Measurements from ENCODE around the gene ARL13A. TPM values are rescaled to one million over a fixed set of nuclear protein-coding genes. Genes with fewer than 3 reads are reported as not detected.

Gene ARL13A
- not detected for polyA plus RNA-seq (2012; ENCODE audit: insufficient read length, low read depth)

- no peak for TF ChIP-seq REST (IDR thresholded peaks at IDR 0.05; ENCODE audit: insufficient read depth in 1 of 2, low read depth in 2 of 2, low read length in 2 of 2)
- TF ChIP-seq POLR2AphosphoS5 (IDR thresholded peaks at IDR 0.05; ENCODE audit: low read depth, low read length): no peak
- TF ChIP-seq TAF1 (IDR thresholded peaks at IDR 0.05; ENCODE audit: borderline replicate concordance, insufficient read depth, low read length): no peak
- no peak for TF ChIP-seq FOXP2 (optimal IDR thresholded peaks at IDR 0.05; ENCODE audit: borderline replicate concordance, extremely low read depth, extremely low read length, insufficient read depth)
- TF ChIP-seq SIN3A (IDR thresholded peaks at IDR 0.05; ENCODE audit: borderline replicate concordance, insufficient read depth, low read length): no peak
Measured at GRCh38 chrX:100969408-100969807, at the start of gene ARL13A. TSS of gene ARL13A (plus strand) at chrX:100969708. CDS start at chrX:100973690, 3,982 bp downstream.

- TF ChIP-seq TAF1 (IDR thresholded peaks at IDR 0.05; ENCODE audit: borderline replicate concordance, insufficient read depth, low read length): no peak
- no peak for TF ChIP-seq FOXP2 (optimal IDR thresholded peaks at IDR 0.05; ENCODE audit: borderline replicate concordance, extremely low read depth, extremely low read length, insufficient read depth)
- TF ChIP-seq SIN3A (IDR thresholded peaks at IDR 0.05; ENCODE audit: borderline replicate concordance, insufficient read depth, low read length): no peak
- no peak for TF ChIP-seq POLR2AphosphoS5 (IDR thresholded peaks at IDR 0.05; ENCODE audit: low read depth, low read length)
- no peak for TF ChIP-seq REST (IDR thresholded peaks at IDR 0.05; ENCODE audit: insufficient read depth in 1 of 2, low read depth in 2 of 2, low read length in 2 of 2)
Measured at GRCh38 chrX:100924375-100924774, 45.1 kb upstream of the ARL13A start.

- TF ChIP-seq TAF1 (IDR thresholded peaks at IDR 0.05; ENCODE audit: borderline replicate concordance, insufficient read depth, low read length): no peak
- TF ChIP-seq POLR2AphosphoS5 (IDR thresholded peaks at IDR 0.05; ENCODE audit: low read depth, low read length): no peak
- TF ChIP-seq FOXP2 (optimal IDR thresholded peaks at IDR 0.05; ENCODE audit: borderline replicate concordance, extremely low read depth, extremely low read length, insufficient read depth): no peak
- no peak for TF ChIP-seq REST (IDR thresholded peaks at IDR 0.05; ENCODE audit: insufficient read depth in 1 of 2, low read depth in 2 of 2, low read length in 2 of 2)
- TF ChIP-seq SIN3A (IDR thresholded peaks at IDR 0.05; ENCODE audit: borderline replicate concordance, insufficient read depth, low read length): no peak
Measured at GRCh38 chrX:100926453-100926852, 43.1 kb upstream of the ARL13A start.

- TF ChIP-seq REST (IDR thresholded peaks at IDR 0.05; ENCODE audit: insufficient read depth in 1 of 2, low read depth in 2 of 2, low read length in 2 of 2) (no peak), POLR2AphosphoS5 (IDR thresholded peaks at IDR 0.05; ENCODE audit: low read depth, low read length) (no peak), SIN3A (IDR thresholded peaks at IDR 0.05; ENCODE audit: borderline replicate concordance, insufficient read depth, low read length) (no peak), TAF1 (IDR thresholded peaks at IDR 0.05; ENCODE audit: borderline replicate concordance, insufficient read depth, low read length) (no peak), FOXP2 (optimal IDR thresholded peaks at IDR 0.05; ENCODE audit: borderline replicate concordance, extremely low read depth, extremely low read length, insufficient read depth) (no peak)
Measured at GRCh38 chrX:100928660-100929613, 40.6 kb upstream of the ARL13A start, which contains the start of gene XKRX. TSS of gene XKRX (minus strand) at chrX:100928917. CDS start at chrX:100928304, 613 bp downstream.
